HepG2 (cell line): ENCODE data around the gene CHP1. TPM values are rescaled to one million over a fixed set of nuclear protein-coding genes. Genes with fewer than 3 reads are reported as not detected.

Experiments used
- ATAC-seq: fragments of 200-7000 bp; cut with Tn5 transposase; 3 replicates; pipeline ENCODE4 v1.9.1; 2020; ENCODE audit warnings: mild to moderate bottlenecking, moderate library complexity
- BruUV-seq: library from RNA; stranded (reverse); fragments of 400-500 nt; replicated peaks from 2 replicates; lab custom pipeline; 2021; lab: Mats Ljungman, UMichigan
- CTCF ChIA-PET: fragments of 300-600 bp; formaldehyde crosslinking; extraction: SDS; loops from one replicate; lab custom pipeline; 2021; ENCODE audit warnings: low total read pairs, inconsistent platforms, low intra/inter-chr PET ratio; lab: Yijun Ruan, JAX
- POLR2A ChIA-PET: fragments of 350-600 bp; sonication (Branson Sonifier 250); formaldehyde crosslinking; loops from one replicate; lab custom pipeline; 2020; ENCODE audit warnings: antibody characterized with exemption, inconsistent platforms; lab: Yijun Ruan, JAX
- DNase-seq: peaks from one replicate; pipeline ENCODE4 v3.0.0-alpha.2; 2015; ENCODE audit warnings: low spot score
- FAIRE-seq: peaks from 3 replicates; lab custom pipeline; 2011; peaks lifted over from hg19 to GRCh38; lab: Jason Lieb, UNC
- H2AFZ ChIP-seq: one replicate; pipeline ENCODE4 v1.6.1; 2011; ENCODE audit warnings: low read length, inconsistent platforms
- H3K27ac ChIP-seq: fragments of 300-600 bp; 3 replicates; pipeline ENCODE4 v1.8.0; 2011; ENCODE audit warnings: mixed run types, mild to moderate bottlenecking, mixed read lengths, low read length, inconsistent platforms; ENCODE audit not compliant: insufficient read depth; ENCODE audit errors: extremely low read length
- H3K27me3 ChIP-seq, 2 experiments: fragments of 200-600 bp in 1 of 2; 2 replicates in 1 of 2; 3 replicates in 1 of 2; pipeline versions ENCODE4 v1.6.0 to v1.8.0; 2011; ENCODE audit warnings: low read length in 2 of 2, mild to moderate bottlenecking in 2 of 2, moderate library complexity in 2 of 2, inconsistent platforms in 1 of 2; ENCODE audit not compliant: insufficient read depth in 2 of 2, control insufficient read depth in 1 of 2
- H3K36me3 ChIP-seq, 2 experiments: fragments of 200-600 bp in 1 of 2; replicated peaks in 1 of 2; 2 replicates in 1 of 2; 3 replicates in 1 of 2; pipeline versions ENCODE4 v1.5.1 to v1.8.0; 2011; ENCODE audit warnings: low read length in 2 of 2, inconsistent platforms in 1 of 2; ENCODE audit not compliant: insufficient read depth in 2 of 2, control insufficient read depth in 1 of 2
- H3K4me1 ChIP-seq: 2 replicates; pipeline ENCODE4 v1.5.1; 2012; ENCODE audit warnings: low read length, inconsistent platforms; ENCODE audit not compliant: insufficient read depth
- H3K4me2 ChIP-seq: 2 replicates; pipeline ENCODE4 v1.6.0; 2011; ENCODE audit warnings: low read depth, low read length, inconsistent platforms
- H3K4me3 ChIP-seq, 3 experiments: fragments of 200-600 bp in 1 of 3; sonication (generic), shearing (Covaris generic) in 1 of 3; replicated peaks in 1 of 3; 2 replicates each; pipeline ENCODE4 v1.5.1; 2011 to 2016; ENCODE audit warnings: low read length in 3 of 3, inconsistent platforms in 2 of 3, low read depth in 2 of 3, mild to moderate bottlenecking in 2 of 3, control low read depth in 1 of 3, mixed read lengths in 1 of 3; ENCODE audit not compliant: insufficient read depth in 1 of 3
- H3K79me2 ChIP-seq: one replicate; pipeline ENCODE4 v1.6.1; 2011; ENCODE audit warnings: low read length, inconsistent platforms; ENCODE audit not compliant: insufficient read depth
- H3K9ac ChIP-seq: 2 replicates; pipeline ENCODE4 v1.6.0; 2011; ENCODE audit warnings: mild to moderate bottlenecking, low read depth, low read length, inconsistent platforms; ENCODE audit not compliant: insufficient read depth
- H3K9me3 ChIP-seq: 2 replicates; pipeline ENCODE4 v1.5.1; 2012; ENCODE audit warnings: mild to moderate bottlenecking, low read length
- H4K20me1 ChIP-seq: 2 replicates; pipeline ENCODE4 v1.6.0; 2011; ENCODE audit warnings: inconsistent platforms, mild to moderate bottlenecking, low read length, moderate library complexity; ENCODE audit not compliant: insufficient read depth
- BHLHE40 ChIP-seq: IDR thresholded peaks from 2 replicates; pipeline ENCODE4 v1.6.1; 2011; ENCODE audit warnings: low read length, improper control_type of control experiment
- HES4 ChIP-seq: sonication (generic); formaldehyde crosslinking; IDR thresholded peaks from 2 replicates; pipeline ENCODE4 v1.9.0; 2021; ENCODE audit warnings: mild to moderate bottlenecking, missing genetic modification reagents, borderline replicate concordance
- KAT8 ChIP-seq: IDR thresholded peaks from 2 replicates; pipeline ENCODE4 v1.6.1; 2016; ENCODE audit warnings: missing genetic modification reagents, missing compliant biosample characterization
- PAX8 ChIP-seq: sonication (generic); formaldehyde crosslinking; IDR thresholded peaks from 2 replicates; pipeline ENCODE4 v1.8.0; 2022; ENCODE audit warnings: mild to moderate bottlenecking, missing genetic modification reagents, borderline replicate concordance
- PHF8 ChIP-seq: sonication (generic); formaldehyde crosslinking; IDR thresholded peaks from 2 replicates; pipeline ENCODE4 v1.5.0; 2020; ENCODE audit warnings: missing genetic modification reagents
- SAFB2 ChIP-seq: sonication (generic); formaldehyde crosslinking; IDR thresholded peaks from 2 replicates; pipeline ENCODE4 v1.5.1; 2020; ENCODE audit warnings: missing genetic modification reagents, low read depth, mild to moderate bottlenecking, borderline replicate concordance
- TEAD3 ChIP-seq: optimal IDR thresholded peaks from 2 replicates; pipeline ENCODE3; 2016; ENCODE audit warnings: borderline replicate concordance
- ZHX2 ChIP-seq, 2 experiments: sonication (generic) in 1 of 2; formaldehyde crosslinking in 1 of 2; IDR thresholded peaks; 2 replicates each; pipeline versions ENCODE4 v1.6.1 to v1.9.0; 2014 to 2022; ENCODE audit warnings: antibody characterized with exemption in 1 of 2, borderline replicate concordance in 1 of 2, inconsistent platforms in 1 of 2, low read depth in 1 of 2, missing genetic modification reagents in 1 of 2
- ZNF264 ChIP-seq: sonication (generic); formaldehyde crosslinking; IDR thresholded peaks from 2 replicates; pipeline ENCODE4 v1.4.0; 2020; ENCODE audit warnings: missing genetic modification reagents
- ZNF597 ChIP-seq: sonication (generic); formaldehyde crosslinking; IDR thresholded peaks from 2 replicates; pipeline ENCODE4 v1.5.0; 2020; ENCODE audit warnings: missing genetic modification reagents
- ZNF639 ChIP-seq: conservative IDR thresholded peaks from 2 replicates; pipeline ENCODE4 v1.6.1; 2018; ENCODE audit warnings: missing genetic modification reagents
- WGBS: methylation state at CpG from one replicate; pipeline ENCODE4 v1.1.6; 2017; ENCODE audit warnings: low lambda C conversion rate; 5-methylcytosine and 5-hydroxymethylcytosine counted together
- in situ Hi-C: cut with HindIII; loops from 2 replicates; pipeline ENCODE4 v1.10.0; 2017; ENCODE audit warnings: low pct_unique_long_range_greater_than_20kb; ENCODE audit not compliant: extremely low pct_ligation_motif_present
- intact Hi-C: fragments of 100-400 bp; cut with micrococcal nuclease; formaldehyde crosslinking; loops from one replicate; pipeline ENCODE4 v1.10.0; 2022; ENCODE audit not compliant: unreplicated experiment
- polyA plus RNA-seq, 8 experiments: library from polyadenylated mRNA; depleted of rRNA in 3 of 8; stranded (reverse) in 7 of 8; unstranded in 1 of 8; fragments of >200 nt; fragmentation: Illumina TruSeq in 4 of 8; extraction: Trizol in 4 of 8; gene quantifications; 2 replicates each; pipeline versions ENCODE4 v1.2.1 to v1.2.3, GENCODE V29; 2011 to 2016; ENCODE audit warnings: low read depth in 4 of 8, missing spikeins in 1 of 8, mixed read lengths in 1 of 8; ENCODE audit not compliant: insufficient read depth in 1 of 8
- total RNA-seq, 5 experiments: library from RNA; depleted of rRNA; stranded (reverse); fragments of >200 nt; fragmentation: Illumina TruSeq; extraction: Trizol; gene quantifications; 2 replicates each; pipeline ENCODE4 v1.2.3, GENCODE V29; 2016; ENCODE audit warnings: low read depth in 1 of 5

Gene CHP1
- total and polyA plus RNA-seq, 2 of the 13 experiments (the other 11 are each of a cell fraction or from before 2014, with no cell fraction given), result 49.6 to 76.4 TPM

DNA sequence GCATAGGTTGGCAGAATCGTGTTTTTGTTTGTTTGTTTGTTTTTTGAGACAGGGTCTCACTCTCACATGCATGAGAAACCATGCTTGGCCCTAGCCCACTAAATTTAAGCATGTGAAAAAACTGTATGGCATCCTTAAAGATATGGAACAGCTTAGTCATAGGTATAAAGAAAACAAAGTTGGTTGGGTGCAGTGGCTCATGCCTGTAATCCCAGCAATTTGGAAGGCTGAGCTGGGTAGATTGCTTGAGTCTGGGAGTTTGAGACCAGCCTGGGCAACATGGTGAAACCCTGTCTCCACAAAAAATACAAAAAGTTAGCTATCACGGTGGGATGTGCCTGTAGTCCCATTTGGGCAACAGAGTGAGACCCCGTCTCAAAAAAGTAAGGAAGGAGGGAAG lies 25.8 kb upstream of the CHP1 start (continued):
- no peak for TF ChIP-seq ZNF639 (CRISPR knock-in tag)

DNA sequence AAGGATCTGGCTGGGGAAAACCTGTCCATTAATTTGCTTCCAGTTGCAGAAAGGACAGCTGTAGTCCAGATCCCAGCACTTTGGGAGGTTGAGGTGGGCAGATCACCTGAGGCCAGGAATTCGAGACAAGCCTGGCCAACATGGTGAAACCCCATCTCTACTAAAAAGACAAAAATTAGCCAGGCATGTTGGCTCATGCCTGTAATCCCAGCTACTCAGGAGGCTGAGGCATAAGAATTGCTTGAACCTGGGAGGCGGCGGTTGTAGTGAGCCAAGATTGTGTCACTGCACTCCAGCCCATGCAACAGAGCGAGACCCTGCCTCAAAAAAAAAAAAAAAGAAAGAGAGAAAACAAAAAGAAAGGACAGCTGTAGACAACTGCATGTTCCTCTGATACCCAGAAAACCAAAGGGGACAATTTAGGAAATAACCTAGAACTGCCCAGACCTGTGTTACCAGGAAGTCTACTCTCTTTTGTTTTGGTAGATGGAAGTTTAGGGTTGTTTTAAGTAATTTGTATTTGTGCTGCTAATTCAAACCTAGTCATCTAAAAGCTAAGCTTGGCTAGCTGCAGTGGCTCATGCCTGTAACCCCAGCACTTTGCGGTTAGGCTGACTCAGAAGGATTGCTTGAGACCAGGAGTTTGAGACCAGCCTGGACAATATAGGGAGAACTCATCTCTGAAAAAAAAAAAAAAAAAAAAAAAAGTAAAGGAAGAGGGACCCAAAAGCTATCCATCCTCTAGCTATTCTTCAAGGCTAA lies 23.2 kb upstream of the CHP1 start:
- intact Hi-C loops (no loop called here), in situ Hi-C loops (no loop called here)
- BruUV-seq, result no TSS peak
- Histone ChIP-seq H3K9ac (no peak overlapping the region), H3K36me3 (no peaks in the 10 kb centered on the region), H3K4me2 (no peak overlapping the region), H3K27me3 (no peaks in the 10 kb centered on the region; a peak in 1 of 5 replicates), H2AFZ (no peak overlapping the region), H3K9me3 (no peaks in the 10 kb centered on the region), H3K27ac (no peak overlapping the region), H3K79me2 (no peaks in the 10 kb centered on the region), H3K4me1 (no peaks in the 10 kb centered on the region), H3K4me3 (no peak overlapping the region), H4K20me1 (no peaks in the 10 kb centered on the region)
- ATAC-seq, result no peak
- FAIRE-seq, result no peak
- ChIA-PET POLR2A (no interaction called here), CTCF (no interaction called here)
- no peak for DNase-seq
- WGBS, result 58% methylated on average over 5 of the region's 5 CpGs
- no peak for TF ChIP-seq HES4 (CRISPR knock-in tag)
- no peak for TF ChIP-seq BHLHE40
- no peak for TF ChIP-seq TEAD3 (CRISPR knock-in tag)
- no peak for TF ChIP-seq ZHX2 (IDR thresholded peaks at IDR 0.05; ENCODE audit: low read depth)
- no peak for TF ChIP-seq ZHX2 (CRISPR knock-in tag; IDR thresholded peaks at IDR 0.05; ENCODE audit: borderline replicate concordance)
- no peak for TF ChIP-seq ZNF597 (CRISPR knock-in tag)
- no peak for TF ChIP-seq SAFB2
- TF ChIP-seq PAX8, result no peak
- TF ChIP-seq ZNF639 (CRISPR knock-in tag), result no peak
- no peak for TF ChIP-seq KAT8 (CRISPR knock-in tag)
- no peak for TF ChIP-seq PHF8 (CRISPR knock-in tag)
- TF ChIP-seq ZNF264, result no peak
